ENCODE measurements around the gene ATPAF1.

The ATPAF1 gene

DNA sequence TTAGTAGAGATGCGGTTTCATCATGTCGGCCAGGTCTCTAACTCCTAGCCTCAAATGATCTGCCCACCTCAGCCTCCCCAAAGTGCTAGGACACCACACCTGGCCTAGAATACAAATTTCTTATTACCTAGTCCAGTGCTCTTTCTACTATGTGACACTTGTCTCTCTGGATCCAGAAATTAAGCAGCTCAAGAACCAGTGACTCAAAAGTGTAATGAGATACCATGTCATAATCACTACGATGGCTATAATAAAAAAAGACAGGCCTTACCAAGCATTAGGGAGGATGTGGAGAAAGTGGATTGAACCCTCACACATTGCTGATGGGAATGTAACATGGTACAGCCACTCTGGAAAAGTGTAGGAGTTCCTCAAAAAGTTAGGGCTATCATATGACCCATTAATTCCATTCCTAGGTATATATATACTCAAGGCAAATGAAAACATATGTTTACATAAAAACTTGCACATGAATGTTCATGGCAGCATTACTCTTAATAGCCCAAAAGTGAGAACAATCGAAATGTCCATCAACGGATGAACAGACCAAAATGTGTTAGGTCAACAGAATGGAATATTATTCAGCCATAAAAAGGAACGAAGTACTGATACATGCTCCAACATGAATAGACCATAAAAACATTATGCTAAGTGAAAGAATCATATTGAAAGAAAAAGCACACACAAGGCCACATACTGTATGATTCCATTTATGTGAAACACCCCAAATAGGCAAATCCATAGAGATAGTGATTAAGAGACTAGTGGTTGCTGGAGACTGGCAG lies 11.8 kb upstream of the ATPAF1 start:
- no peak overlapping the region for H2AFZ ChIP-seq (ENCODE audit: insufficient read depth, low read length, poor library complexity)
- no peak overlapping the region for H4K12ac ChIP-seq (ENCODE audit: low read depth, low read length)
- peaks cover 0 to 3% of the 10 kb centered on the region in 2 experiments for H3K4me1 ChIP-seq (ENCODE audit: control insufficient read depth in 1 of 2, insufficient read depth in 2 of 2, low read length in 2 of 2)
- no peak overlapping the region for H3K4me3 ChIP-seq (ENCODE audit: low read depth, low read length)
- no peak overlapping the region for H2AK5ac ChIP-seq (ENCODE audit: low read length)
- H3K23ac ChIP-seq (ENCODE audit: low read length): no peak overlapping the region
- H3K18ac ChIP-seq (ENCODE audit: low read length): no peak overlapping the region
- no peak overlapping the region for H2BK12ac ChIP-seq (ENCODE audit: low read length)
- H3K9ac ChIP-seq (ENCODE audit: low read length): no peak overlapping the region
- no peak overlapping the region for H3K14ac ChIP-seq (ENCODE audit: low read length)
- H3K27me3 ChIP-seq (ENCODE audit: insufficient read depth, low read length): no peaks in the 10 kb centered on the region
- H3K4ac ChIP-seq (ENCODE audit: low read depth, low read length): no peak overlapping the region
- H3K4me2 ChIP-seq (ENCODE audit: low read length): no peak overlapping the region
- no peaks in the 10 kb centered on the region for H3K79me1 ChIP-seq (ENCODE audit: low read length)
- no peak overlapping the region for H3K27ac ChIP-seq (ENCODE audit: low read depth, low read length)
- no peaks in the 10 kb centered on the region for H3K79me2 ChIP-seq (ENCODE audit: control insufficient read depth, insufficient read depth, low read length, poor library complexity)
- no CpG with 5 or more reads among the region's 6 CpGs for WGBS (ENCODE audit: extremely low coverage, insufficient coverage, insufficient read length)
- H3K36me3 ChIP-seq (ENCODE audit: control insufficient read depth in 1 of 2, insufficient read depth in 2 of 2, low read length in 2 of 2): peaks cover 10 to 38% of the 10 kb centered on the region in 2 experiments
- no peaks in the 10 kb centered on the region for H3K9me3 ChIP-seq (ENCODE audit: insufficient read depth, low read depth, low read length)
- no peak overlapping the region for H2BK120ac ChIP-seq (ENCODE audit: insufficient read depth, low read length, poor library complexity)
- H4K8ac ChIP-seq (ENCODE audit: low read depth, low read length): no peak overlapping the region
- H4K91ac ChIP-seq (ENCODE audit: low read depth, low read length): no peak overlapping the region
- no peak for DNase-seq
- no peak overlapping the region for H2BK5ac ChIP-seq (ENCODE audit: low read depth, low read length, poor library complexity)

DNA sequence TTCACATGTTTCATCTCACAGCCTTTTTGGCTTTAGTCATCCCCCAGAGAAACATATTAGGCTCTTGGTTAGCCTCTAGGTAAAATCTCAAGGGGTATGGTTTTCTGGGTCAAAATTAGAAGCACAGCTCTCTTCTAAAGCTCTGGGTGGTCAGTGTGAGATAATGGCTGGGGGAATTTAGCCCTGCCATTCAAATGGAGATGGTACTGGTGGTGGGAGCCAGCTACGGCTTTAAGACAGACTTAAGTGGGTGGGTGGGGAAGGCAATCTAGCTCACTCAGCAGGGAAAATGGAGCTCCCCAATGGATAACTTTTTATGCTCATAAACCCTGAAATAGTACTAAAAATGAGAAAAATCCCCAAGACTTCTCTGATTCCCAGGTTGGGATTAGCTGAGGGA lies 9.2 kb upstream of the ATPAF1 start:
- H3K27ac ChIP-seq (ENCODE audit: low read depth, low read length): no peak overlapping the region
- no peak overlapping the region for H3K9ac ChIP-seq (ENCODE audit: low read length)
- no peak overlapping the region for H3K18ac ChIP-seq (ENCODE audit: low read length)
- H3K9me3 ChIP-seq (ENCODE audit: insufficient read depth, low read depth, low read length): no peaks in the 10 kb centered on the region
- no peak overlapping the region for H2AK5ac ChIP-seq (ENCODE audit: low read length)
- no peak overlapping the region for H3K4me2 ChIP-seq (ENCODE audit: low read length)
- no peaks in the 10 kb centered on the region for H3K79me1 ChIP-seq (ENCODE audit: low read length)
- no peak for DNase-seq
- no peak overlapping the region for H2BK12ac ChIP-seq (ENCODE audit: low read length)
- H3K79me2 ChIP-seq (ENCODE audit: control insufficient read depth, insufficient read depth, low read length, poor library complexity): no peaks in the 10 kb centered on the region
- H3K4me3 ChIP-seq (ENCODE audit: low read depth, low read length): no peak overlapping the region
- H4K8ac ChIP-seq (ENCODE audit: low read depth, low read length): no peak overlapping the region
- no peak overlapping the region for H3K14ac ChIP-seq (ENCODE audit: low read length)
- no peak overlapping the region for H3K23ac ChIP-seq (ENCODE audit: low read length)
- H2BK5ac ChIP-seq (ENCODE audit: low read depth, low read length, poor library complexity): no peak overlapping the region
- whole genome bisulfite sequencing (ENCODE audit: extremely low coverage, insufficient coverage, insufficient read length): no CpG with 5 or more reads among the region's 1 CpG
- H3K36me3 ChIP-seq (ENCODE audit: control insufficient read depth in 1 of 2, insufficient read depth in 2 of 2, low read length in 2 of 2): peaks cover 5 to 27% of the 10 kb centered on the region in 2 experiments
- H4K91ac ChIP-seq (ENCODE audit: low read depth, low read length): no peak overlapping the region
- H3K4me1 ChIP-seq (ENCODE audit: control insufficient read depth in 1 of 2, insufficient read depth in 2 of 2, low read length in 2 of 2): peaks cover 0 to 3% of the 10 kb centered on the region in 2 experiments
- no peak overlapping the region for H3K4ac ChIP-seq (ENCODE audit: low read depth, low read length)
- H4K12ac ChIP-seq (ENCODE audit: low read depth, low read length): no peak overlapping the region
- no peak overlapping the region for H2AFZ ChIP-seq (ENCODE audit: insufficient read depth, low read length, poor library complexity)
- no peak overlapping the region for H2BK120ac ChIP-seq (ENCODE audit: insufficient read depth, low read length, poor library complexity)
- H3K27me3 ChIP-seq (ENCODE audit: insufficient read depth, low read length): no peaks in the 10 kb centered on the region

DNA sequence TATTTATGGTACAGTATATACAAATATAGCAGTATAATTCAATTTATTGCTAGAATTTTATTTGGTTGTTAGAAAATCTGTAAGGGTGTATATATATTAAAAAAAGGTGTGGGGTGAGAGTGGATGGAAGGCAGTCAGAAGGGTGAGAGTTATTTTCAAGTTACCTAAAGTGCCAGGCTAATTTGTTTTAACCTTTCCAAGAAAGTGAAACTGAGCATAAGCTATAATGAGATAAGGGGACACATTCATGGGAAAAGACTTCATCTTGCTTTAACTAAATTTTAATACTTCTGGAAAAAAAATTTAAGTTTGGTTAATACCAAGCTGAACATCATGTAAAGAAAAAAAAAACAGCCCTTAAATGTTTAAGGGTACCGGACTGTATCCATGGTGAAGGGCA lies 8.4 kb upstream of the ATPAF1 start:
- H4K8ac ChIP-seq (ENCODE audit: low read depth, low read length): no peak overlapping the region
- no CpG with 5 or more reads among the region's 1 CpG for WGBS (ENCODE audit: extremely low coverage, insufficient coverage, insufficient read length)

DNA sequence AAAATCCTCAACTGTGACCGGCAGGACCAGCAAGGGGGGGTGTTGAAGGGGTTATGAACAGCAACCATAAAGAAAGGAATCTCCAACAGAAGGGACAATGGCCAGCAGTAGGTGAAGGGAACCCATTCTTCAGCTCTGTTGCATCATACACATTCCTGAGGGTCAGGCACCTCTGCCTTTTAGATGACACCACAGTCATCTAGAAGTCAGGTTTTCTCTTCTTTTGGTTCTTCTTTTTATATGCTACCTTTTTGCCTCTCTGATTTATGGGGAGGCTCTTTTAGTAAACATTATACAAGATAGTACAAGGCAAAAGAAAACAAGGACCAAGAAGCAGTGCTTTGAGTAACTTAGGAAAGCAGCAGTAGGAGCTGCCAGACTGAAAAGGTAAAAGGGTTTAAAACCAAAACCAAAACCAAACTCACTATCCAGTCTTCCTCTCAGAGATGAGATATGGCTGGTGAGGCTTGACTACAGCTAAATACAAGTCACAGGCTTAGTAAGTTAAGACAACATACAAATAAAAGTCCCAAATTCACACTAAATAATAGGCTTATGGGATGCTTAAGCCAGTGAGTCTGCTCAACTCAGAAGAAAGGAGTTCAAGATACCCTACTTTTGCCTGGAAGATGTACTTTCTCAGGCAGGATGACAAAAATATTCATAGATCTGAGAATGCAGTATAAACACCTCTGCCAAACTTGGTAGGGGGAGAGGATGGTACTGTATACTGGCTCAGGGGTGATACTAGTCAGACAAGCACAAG lies 7.6 kb upstream of the ATPAF1 start:
- DNase-seq: no peak

More for the DNA sequence above, 8.4 kb upstream of the ATPAF1 start:
- no peak for DNase-seq
- no peak overlapping the region for H3K4me3 ChIP-seq (ENCODE audit: low read depth, low read length)
- H3K14ac ChIP-seq (ENCODE audit: low read length): no peak overlapping the region
- no peak overlapping the region for H2BK5ac ChIP-seq (ENCODE audit: low read depth, low read length, poor library complexity)
- no peak overlapping the region for H3K23ac ChIP-seq (ENCODE audit: low read length)
- no peak overlapping the region for H3K18ac ChIP-seq (ENCODE audit: low read length)
- H3K9ac ChIP-seq (ENCODE audit: low read length): no peak overlapping the region
- H3K4me1 ChIP-seq (ENCODE audit: control insufficient read depth in 1 of 2, insufficient read depth in 2 of 2, low read length in 2 of 2): peaks cover 0 to 3% of the 10 kb centered on the region in 2 experiments
- no peak overlapping the region for H2BK120ac ChIP-seq (ENCODE audit: insufficient read depth, low read length, poor library complexity)
- no peak overlapping the region for H3K4ac ChIP-seq (ENCODE audit: low read depth, low read length)
- H3K9me3 ChIP-seq (ENCODE audit: insufficient read depth, low read depth, low read length): no peaks in the 10 kb centered on the region
- no peaks in the 10 kb centered on the region for H3K79me2 ChIP-seq (ENCODE audit: control insufficient read depth, insufficient read depth, low read length, poor library complexity)
- no peak overlapping the region for H3K27ac ChIP-seq (ENCODE audit: low read depth, low read length)
- no peaks in the 10 kb centered on the region for H3K79me1 ChIP-seq (ENCODE audit: low read length)
- H2AFZ ChIP-seq (ENCODE audit: insufficient read depth, low read length, poor library complexity): no peak overlapping the region
- no peak overlapping the region for H2BK12ac ChIP-seq (ENCODE audit: low read length)
- no peaks in the 10 kb centered on the region for H3K27me3 ChIP-seq (ENCODE audit: insufficient read depth, low read length)
- H3K4me2 ChIP-seq (ENCODE audit: low read length): no peak overlapping the region
- no peak overlapping the region for H4K91ac ChIP-seq (ENCODE audit: low read depth, low read length)
- H2AK5ac ChIP-seq (ENCODE audit: low read length): no peak overlapping the region
- H3K36me3 ChIP-seq (ENCODE audit: control insufficient read depth in 1 of 2, insufficient read depth in 2 of 2, low read length in 2 of 2): peaks cover 5 to 24% of the 10 kb centered on the region in 2 experiments
- H4K12ac ChIP-seq (ENCODE audit: low read depth, low read length): no peak overlapping the region

More for the DNA sequence above, 7.6 kb upstream of the ATPAF1 start:
- Histone ChIP-seq H3K9ac (ENCODE audit: low read length) (no peak overlapping the region), H3K14ac (ENCODE audit: low read length) (no peak overlapping the region), H2BK5ac (ENCODE audit: low read depth, low read length, poor library complexity) (no peak overlapping the region), H3K4me1 (ENCODE audit: control insufficient read depth in 1 of 2, insufficient read depth in 2 of 2, low read length in 2 of 2) (peaks cover 0 to 3% of the 10 kb centered on the region in 2 experiments), H2BK120ac (ENCODE audit: insufficient read depth, low read length, poor library complexity) (no peak overlapping the region), H3K23ac (ENCODE audit: low read length) (no peak overlapping the region), H3K4me3 (ENCODE audit: low read depth, low read length) (no peak overlapping the region), H2AK5ac (ENCODE audit: low read length) (no peak overlapping the region), H2AFZ (ENCODE audit: insufficient read depth, low read length, poor library complexity) (no peak overlapping the region), H3K4me2 (ENCODE audit: low read length) (no peak overlapping the region), H4K8ac (ENCODE audit: low read depth, low read length) (no peak overlapping the region), H3K79me1 (ENCODE audit: low read length) (no peaks in the 10 kb centered on the region), H3K9me3 (ENCODE audit: insufficient read depth, low read depth, low read length) (no peaks in the 10 kb centered on the region), H4K12ac (ENCODE audit: low read depth, low read length) (no peak overlapping the region), H3K27me3 (ENCODE audit: insufficient read depth, low read length) (no peaks in the 10 kb centered on the region), H3K79me2 (ENCODE audit: control insufficient read depth, insufficient read depth, low read length, poor library complexity) (no peaks in the 10 kb centered on the region), H3K27ac (ENCODE audit: low read depth, low read length) (no peak overlapping the region), H4K91ac (ENCODE audit: low read depth, low read length) (no peak overlapping the region), H3K18ac (ENCODE audit: low read length) (no peak overlapping the region), H3K36me3 (ENCODE audit: control insufficient read depth in 1 of 2, insufficient read depth in 2 of 2, low read length in 2 of 2) (peaks cover 2 to 21% of the 10 kb centered on the region in 2 experiments), H3K4ac (ENCODE audit: low read depth, low read length) (no peak overlapping the region), H2BK12ac (ENCODE audit: low read length) (no peak overlapping the region)
- no CpG with 5 or more reads among the region's 1 CpG for WGBS (ENCODE audit: extremely low coverage, insufficient coverage, insufficient read length)
